ENCODE measurements around the gene MROH2A.

Gene MROH2A

GRCh38 chr2:233789554-233789953 is 11.4 kb downstream of the MROH2A start:
- no peaks in the 10 kb centered on the region for H3K9me3 Mint-ChIP-seq
- peaks cover 7% of the 10 kb centered on the region for H3K27me3 Mint-ChIP-seq
- H3K36me3 Mint-ChIP-seq: no peaks in the 10 kb centered on the region
- H3K4me1 Mint-ChIP-seq: no peaks in the 10 kb centered on the region
- H3K27ac Mint-ChIP-seq: no peak overlapping the region
- no peak overlapping the region for H3K4me3 Mint-ChIP-seq

DNA sequence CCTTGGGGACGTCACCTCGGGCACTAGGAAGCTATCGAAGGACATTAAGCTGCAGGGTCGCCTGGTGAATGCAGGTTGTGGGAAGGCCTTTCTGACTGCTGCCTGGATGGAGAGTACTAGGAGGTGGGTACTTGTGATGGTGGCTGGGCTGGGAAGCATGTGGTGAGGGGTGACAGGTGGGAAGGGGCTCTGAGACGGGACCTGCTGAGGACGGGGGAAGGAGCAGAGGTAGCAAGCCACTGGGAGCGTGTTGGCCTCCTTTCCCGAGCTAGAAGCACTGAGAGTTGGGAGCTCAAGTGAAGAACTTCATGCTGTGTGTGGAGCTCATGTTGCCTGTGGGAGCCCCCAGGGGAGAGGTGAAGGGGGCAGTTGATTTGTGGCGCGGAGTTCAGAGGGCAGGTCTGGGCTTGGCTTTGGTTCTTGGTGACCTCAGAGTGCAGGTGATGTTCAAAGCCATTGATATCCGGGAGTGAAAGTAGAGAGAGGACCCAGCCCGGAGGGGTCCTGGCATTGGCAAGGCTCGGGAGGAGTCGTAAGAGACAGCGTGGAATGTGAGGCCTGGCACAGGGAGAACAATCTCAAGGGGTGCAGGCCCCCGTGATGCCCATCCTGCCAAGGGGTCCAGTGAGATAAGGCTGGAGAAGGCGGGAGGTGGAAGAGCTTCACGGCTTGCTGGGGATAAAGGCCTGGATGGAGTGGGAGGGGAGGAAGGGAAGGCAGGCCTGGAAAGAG is 13.2 kb downstream of the MROH2A start:
- Mint-ChIP-seq H3K27ac (no peak overlapping the region), H3K4me3 (no peak overlapping the region), H3K9me3 (no peaks in the 10 kb centered on the region), H3K4me1 (no peaks in the 10 kb centered on the region), H3K27me3 (peaks cover 1% of the 10 kb centered on the region), H3K36me3 (no peaks in the 10 kb centered on the region)

DNA sequence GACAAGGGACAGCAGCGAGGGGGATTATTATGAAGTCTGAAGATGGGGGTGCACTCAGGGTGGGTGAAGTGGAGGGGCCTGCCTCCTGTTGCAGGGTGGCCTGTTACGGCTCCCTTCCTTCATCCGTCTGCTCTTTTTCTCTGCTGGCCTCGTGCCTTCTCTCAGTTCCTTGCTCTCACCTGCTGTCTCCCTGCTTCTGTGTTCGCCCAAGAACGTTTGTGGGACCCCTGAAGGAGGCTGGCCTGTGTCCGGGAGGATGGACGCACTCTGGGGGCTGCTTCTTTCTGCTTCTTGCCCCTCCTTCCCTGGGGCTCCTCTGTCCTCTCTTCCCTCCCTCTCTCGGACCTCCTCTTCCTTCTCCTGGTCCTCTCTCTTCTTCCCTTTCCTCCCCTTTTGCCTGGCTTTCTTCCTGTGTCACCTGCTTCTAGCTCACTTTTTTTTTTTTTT is 13.8 kb downstream of the MROH2A start:
- Mint-ChIP-seq H3K9me3 (no peaks in the 10 kb centered on the region), H3K36me3 (no peaks in the 10 kb centered on the region), H3K27me3 (no peaks in the 10 kb centered on the region), H3K27ac (no peak overlapping the region), H3K4me1 (no peaks in the 10 kb centered on the region), H3K4me3 (no peak overlapping the region)

DNA sequence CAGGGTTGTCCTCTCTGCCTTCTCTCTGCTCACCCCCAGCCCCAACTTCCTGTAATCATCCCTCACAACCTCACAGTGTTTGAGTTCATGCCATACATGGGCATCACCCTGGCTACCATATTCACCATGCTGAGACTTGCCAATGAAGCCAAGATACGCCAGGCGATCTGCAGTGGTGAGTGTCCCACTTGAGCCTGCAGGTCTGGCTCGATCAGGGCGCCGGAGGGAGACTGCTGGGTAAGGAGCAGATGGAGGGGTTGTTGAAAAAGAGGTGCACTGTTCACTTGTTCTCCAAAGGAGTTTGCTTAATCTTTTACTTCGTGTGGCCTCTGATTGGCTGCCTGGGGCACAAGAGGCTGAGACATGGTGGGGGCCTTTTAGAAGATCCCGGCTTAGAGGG is 14.6 kb downstream of the MROH2A start:
- H3K27me3 Mint-ChIP-seq: no peaks in the 10 kb centered on the region
- no peaks in the 10 kb centered on the region for H3K4me1 Mint-ChIP-seq
- H3K9me3 Mint-ChIP-seq: no peaks in the 10 kb centered on the region
- H3K36me3 Mint-ChIP-seq: no peaks in the 10 kb centered on the region
- H3K4me3 Mint-ChIP-seq: no peak overlapping the region
- H3K27ac Mint-ChIP-seq: no peak overlapping the region

DNA sequence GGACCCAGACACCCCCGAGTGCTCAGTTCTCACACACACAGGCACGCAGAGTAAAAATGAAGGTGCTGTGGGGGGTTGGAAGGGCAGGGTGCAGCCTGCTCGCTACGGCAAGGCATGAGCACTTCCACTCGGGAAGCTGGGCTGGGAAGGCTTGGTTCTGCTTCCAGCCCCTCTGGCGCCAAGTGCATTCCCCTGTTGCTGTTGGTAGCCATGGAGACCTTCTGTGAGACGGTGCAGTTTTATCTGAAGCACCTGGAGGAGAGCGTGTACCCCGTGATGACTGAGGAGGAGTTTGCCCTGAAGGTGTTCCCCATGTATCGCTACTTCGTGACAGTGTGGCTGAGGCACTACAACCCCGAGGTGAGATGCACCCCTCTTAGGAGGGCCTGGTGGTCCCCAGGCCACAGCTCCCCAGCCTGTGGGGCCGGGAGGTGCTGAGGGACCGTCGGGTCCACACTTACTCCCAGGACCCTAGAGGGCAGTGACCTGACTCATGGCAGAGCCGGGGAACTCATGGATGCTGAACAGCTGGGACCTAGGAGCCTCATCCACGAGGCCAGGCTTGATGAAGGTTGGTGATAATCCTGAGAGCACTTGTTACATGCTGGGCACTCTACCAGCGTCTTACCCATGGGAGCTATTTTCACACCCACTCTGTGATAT is 15.5 kb downstream of the MROH2A start:
- no peak overlapping the region for H3K4me3 Mint-ChIP-seq
- no peaks in the 10 kb centered on the region for H3K36me3 Mint-ChIP-seq
- no peaks in the 10 kb centered on the region for H3K9me3 Mint-ChIP-seq
- H3K4me1 Mint-ChIP-seq: no peaks in the 10 kb centered on the region
- no peaks in the 10 kb centered on the region for H3K27me3 Mint-ChIP-seq
- H3K27ac Mint-ChIP-seq: no peak overlapping the region

DNA sequence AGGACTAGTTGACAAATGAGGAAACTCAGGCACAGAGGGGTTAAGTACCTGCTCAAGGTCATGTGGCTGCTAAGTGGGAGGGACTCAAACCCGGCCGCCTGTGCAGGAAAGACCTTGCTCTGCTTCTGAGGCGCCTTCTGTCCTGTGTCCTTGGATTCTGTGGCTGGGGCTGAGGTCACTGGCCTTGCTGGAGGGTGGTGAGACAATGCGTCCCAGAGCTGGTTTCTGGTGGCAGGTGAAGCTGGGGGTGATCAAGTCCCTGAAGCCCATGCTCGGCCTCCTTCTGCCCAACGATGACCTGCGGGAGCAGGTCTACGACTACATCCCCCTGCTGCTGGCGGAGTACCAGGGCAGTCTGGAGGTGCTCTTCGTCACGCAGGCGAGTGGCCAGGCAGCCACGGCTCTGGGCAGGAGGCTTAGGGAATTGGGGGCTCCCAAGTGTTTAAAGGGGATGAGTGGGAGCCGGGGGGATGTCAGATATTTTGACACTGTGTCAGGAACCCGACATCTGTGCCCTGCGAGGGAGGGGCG is 16.1 kb downstream of the MROH2A start:
- Mint-ChIP-seq H3K36me3 (no peaks in the 10 kb centered on the region), H3K9me3 (no peaks in the 10 kb centered on the region), H3K27ac (no peak overlapping the region), H3K4me3 (no peak overlapping the region), H3K27me3 (no peaks in the 10 kb centered on the region), H3K4me1 (no peaks in the 10 kb centered on the region)

- H3K36me3 Mint-ChIP-seq: no peaks in the 10 kb centered on the region
- no peaks in the 10 kb centered on the region for H3K4me1 Mint-ChIP-seq
- H3K4me3 Mint-ChIP-seq: no peak overlapping the region
- peaks cover 4% of the 10 kb centered on the region for H3K9me3 Mint-ChIP-seq
- no peaks in the 10 kb centered on the region for H3K27me3 Mint-ChIP-seq
- no peak overlapping the region for H3K27ac Mint-ChIP-seq
Measured at GRCh38 chr2:233795735-233796171, 17.6 kb downstream of the MROH2A start.

GRCh38 chr2:233796254-233796653 is 18.1 kb downstream of the MROH2A start:
- H3K27me3 Mint-ChIP-seq: no peaks in the 10 kb centered on the region
- H3K4me1 Mint-ChIP-seq: no peaks in the 10 kb centered on the region
- no peak overlapping the region for H3K27ac Mint-ChIP-seq
- no peaks in the 10 kb centered on the region for H3K36me3 Mint-ChIP-seq
- peaks cover 4% of the 10 kb centered on the region for H3K9me3 Mint-ChIP-seq
- H3K4me3 Mint-ChIP-seq: no peak overlapping the region

GRCh38 chr2:233798335-233799086 is 20.4 kb downstream of the MROH2A start:
- H3K4me3 Mint-ChIP-seq: no peak overlapping the region
- no peaks in the 10 kb centered on the region for H3K4me1 Mint-ChIP-seq
- H3K27ac Mint-ChIP-seq: no peak overlapping the region
- peaks cover 4% of the 10 kb centered on the region for H3K9me3 Mint-ChIP-seq
- H3K36me3 Mint-ChIP-seq: no peaks in the 10 kb centered on the region
- peaks cover 5% of the 10 kb centered on the region for H3K27me3 Mint-ChIP-seq

GRCh38 chr2:233799087-233799665 is 21.0 kb downstream of the MROH2A start:
- Mint-ChIP-seq H3K27me3 (peaks cover 5% of the 10 kb centered on the region), H3K4me1 (no peaks in the 10 kb centered on the region), H3K4me3 (no peak overlapping the region), H3K36me3 (no peaks in the 10 kb centered on the region), H3K9me3 (peaks cover 4% of the 10 kb centered on the region), H3K27ac (no peak overlapping the region)

DNA sequence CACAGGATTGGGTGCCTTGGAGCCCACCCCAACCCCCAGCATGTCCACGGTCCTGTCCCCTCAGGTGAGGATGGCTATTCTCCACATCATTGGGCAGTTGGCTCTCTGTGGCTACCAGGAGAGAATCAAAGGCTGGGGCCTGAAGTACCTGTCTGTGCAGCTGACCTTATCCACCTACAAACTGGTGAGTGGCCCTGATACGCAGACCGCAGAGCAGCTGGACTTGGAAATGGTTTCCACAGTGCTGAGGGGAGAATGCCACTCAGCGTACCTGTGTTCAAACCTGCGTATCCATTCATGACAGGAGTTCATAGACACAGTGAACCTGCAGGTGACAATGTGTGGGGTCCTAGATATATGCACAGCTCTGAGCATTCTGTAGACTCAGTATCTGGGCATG is 21.6 kb downstream of the MROH2A start:
- no peaks in the 10 kb centered on the region for H3K36me3 Mint-ChIP-seq
- no peak overlapping the region for H3K27ac Mint-ChIP-seq
- peaks cover 5% of the 10 kb centered on the region for H3K27me3 Mint-ChIP-seq
- H3K4me3 Mint-ChIP-seq: no peak overlapping the region
- no peaks in the 10 kb centered on the region for H3K4me1 Mint-ChIP-seq
- H3K9me3 Mint-ChIP-seq: peaks cover 4% of the 10 kb centered on the region

- Mint-ChIP-seq H3K4me3 (no peak overlapping the region), H3K4me1 (no peaks in the 10 kb centered on the region), H3K9me3 (peaks cover 4% of the 10 kb centered on the region), H3K27ac (no peak overlapping the region), H3K36me3 (no peaks in the 10 kb centered on the region), H3K27me3 (peaks cover 5% of the 10 kb centered on the region)
Measured at GRCh38 chr2:233800208-233800607, 22.1 kb downstream of the MROH2A start.

- Mint-ChIP-seq H3K9me3 (peaks cover 4% of the 10 kb centered on the region), H3K36me3 (no peaks in the 10 kb centered on the region), H3K4me3 (no peak overlapping the region), H3K4me1 (no peaks in the 10 kb centered on the region), H3K27me3 (peaks cover 5% of the 10 kb centered on the region), H3K27ac (no peak overlapping the region)
Measured at GRCh38 chr2:233801357-233802131, 23.4 kb downstream of the MROH2A start.

GRCh38 chr2:233802132-233802815 is 24.1 kb downstream of the MROH2A start:
- peaks cover 5% of the 10 kb centered on the region for H3K27me3 Mint-ChIP-seq
- H3K27ac Mint-ChIP-seq: no peak overlapping the region
- H3K36me3 Mint-ChIP-seq: no peaks in the 10 kb centered on the region
- no peaks in the 10 kb centered on the region for H3K4me1 Mint-ChIP-seq
- no peak overlapping the region for H3K4me3 Mint-ChIP-seq
- H3K9me3 Mint-ChIP-seq: peaks cover 4% of the 10 kb centered on the region

Measured in activated naive CD4-positive, alpha-beta T cell treated with anti-CD3 and anti-CD28 coated beads, Interleukin-2, amount 50 U/mL, for 24 hours (primary cell).